Right renal cortex interstitium (tissue), 3 donors: ENCODE results near the gene CLDN19. TPM values are rescaled to one million over a fixed set of nuclear protein-coding genes. Genes with fewer than 3 reads are reported as not detected.
"Not testable (repeated sequence)": the region's sequence is repeated elsewhere in the genome, so short reads cannot be mapped to it uniquely, and the experiment has no call there.

Experiments used
- DNase-seq, 3 donors: peaks; one replicate each; pipeline ENCODE4 v3.0.0-alpha.2; 2013; ENCODE audit warnings: low read depth in 3 of 3, low spot score in 2 of 3
- polyA plus RNA-seq, 3 donors: library from polyadenylated mRNA; unstranded; fragments of 120-200 nt; gene quantifications; one replicate each; pipeline ENCODE4 v1.2.1, GENCODE V29; 2013; ENCODE audit not compliant: insufficient read length in 3 of 3

CLDN19 gene
- polyA plus RNA-seq, 3 donors = 75.8 to 96.0 (median 78.2) TPM

GRCh38 chr1:42762269-42762668 lies 22.2 kb upstream of the CLDN19 start:
- DNase-seq = no peak

DNA sequence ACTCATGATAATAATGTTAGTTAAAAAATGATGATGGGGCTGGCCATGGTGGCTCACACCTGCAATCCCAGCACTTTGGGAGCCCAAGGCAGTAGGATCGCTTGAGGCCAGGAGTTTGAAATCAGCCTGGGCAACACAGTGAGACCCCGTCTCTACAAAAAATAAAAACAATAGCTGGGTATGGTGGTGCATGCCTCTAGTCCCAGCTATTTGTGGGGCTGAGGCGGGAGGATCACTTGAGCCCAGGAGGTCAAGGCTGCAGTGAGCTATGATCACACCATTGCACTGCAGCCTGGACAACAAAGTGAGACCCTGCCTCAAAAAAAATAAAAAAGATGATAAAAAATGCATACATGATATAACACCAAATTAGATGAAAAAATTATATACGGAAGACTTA lies 21.5 kb upstream of the CLDN19 start:
- no peak for DNase-seq

DNA sequence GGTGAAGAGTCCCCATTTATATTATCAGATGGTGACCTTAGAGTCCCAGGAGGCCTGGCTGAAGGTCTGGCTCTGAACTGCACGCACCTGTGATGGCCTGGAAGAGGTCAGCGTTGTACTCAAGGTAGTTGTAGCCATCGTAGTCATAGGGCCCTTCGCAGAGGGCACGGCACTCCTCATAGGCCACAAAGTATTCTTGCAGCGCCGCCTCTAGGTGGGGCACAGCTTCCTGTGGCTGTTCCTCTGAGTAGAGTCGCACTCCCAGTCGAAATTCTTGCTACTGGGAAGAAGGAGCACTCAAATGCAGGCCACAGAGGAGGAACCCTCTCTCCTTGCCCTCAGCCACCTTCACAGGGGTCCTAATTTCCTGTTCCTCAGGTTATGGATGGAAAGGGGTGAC lies 19.1 kb upstream of the CLDN19 start:
- DNase-seq = no peak

DNA sequence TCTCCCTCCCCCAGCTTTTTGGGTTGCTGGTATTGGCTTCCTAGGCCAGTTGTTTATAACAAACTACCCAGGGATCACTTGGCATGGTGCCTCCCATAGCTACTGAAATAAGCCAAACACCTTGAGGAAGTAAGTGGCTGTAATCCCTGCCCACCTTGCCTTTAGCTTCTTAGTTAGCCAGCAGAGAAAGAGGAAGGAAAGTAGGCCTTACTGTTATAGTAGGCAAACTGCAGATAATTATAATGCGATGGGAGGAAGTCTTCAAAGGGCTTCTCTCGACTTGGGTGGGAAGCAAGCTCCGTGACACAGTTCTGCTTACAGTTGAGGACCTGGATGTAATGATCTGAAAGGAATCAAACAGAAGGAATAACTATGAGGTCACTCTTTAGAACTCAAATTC lies 18.6 kb upstream of the CLDN19 start:
- DNase-seq = no peak

DNA sequence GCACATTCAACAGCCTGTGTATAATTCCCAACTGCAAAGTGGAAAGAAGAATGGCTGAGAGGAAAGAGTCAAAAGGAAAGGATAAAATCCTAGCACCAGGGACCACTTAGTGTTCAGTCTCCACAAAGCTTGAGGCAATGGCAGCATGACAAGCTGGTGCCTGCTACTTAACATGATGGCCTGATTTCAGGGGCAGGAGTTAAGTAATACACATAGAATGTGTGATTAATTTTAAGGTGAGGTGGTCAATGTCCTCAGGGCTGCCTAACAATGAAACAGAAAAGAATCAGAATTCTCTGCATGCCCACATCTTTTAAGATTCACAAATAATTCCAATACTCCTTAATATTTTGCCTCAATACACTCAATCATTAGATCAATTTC lies 17.8 kb upstream of the CLDN19 start:
- DNase-seq = no peak

- no peak for DNase-seq
Measured at GRCh38 chr1:42756956-42757891, 17.2 kb upstream of the CLDN19 start.

DNA sequence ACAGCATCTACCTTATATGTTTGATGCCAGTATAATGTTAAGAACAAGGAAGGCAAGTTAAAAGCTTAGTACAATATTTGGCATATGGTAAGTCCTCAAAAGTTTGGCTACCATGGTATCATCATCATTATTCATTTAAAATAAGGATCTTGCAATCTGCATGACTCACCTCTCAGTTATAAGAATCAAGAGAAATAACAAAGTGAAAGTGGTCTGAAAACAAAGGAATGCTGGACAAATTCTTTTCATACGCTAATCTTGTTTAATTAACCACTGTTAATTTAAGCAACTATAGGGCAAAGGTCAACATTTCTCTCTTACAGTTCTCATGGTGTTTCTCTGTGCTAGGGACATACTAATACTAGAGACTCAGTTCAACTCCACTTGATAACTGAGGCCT lies 13.0 kb upstream of the CLDN19 start:
- no peak for DNase-seq

GRCh38 chr1:42752284-42752683 lies 12.2 kb upstream of the CLDN19 start:
- DNase-seq = no peak

- DNase-seq = not testable (repeated sequence)
Measured at GRCh38 chr1:42751511-42752070, 11.6 kb upstream of the CLDN19 start.

DNA sequence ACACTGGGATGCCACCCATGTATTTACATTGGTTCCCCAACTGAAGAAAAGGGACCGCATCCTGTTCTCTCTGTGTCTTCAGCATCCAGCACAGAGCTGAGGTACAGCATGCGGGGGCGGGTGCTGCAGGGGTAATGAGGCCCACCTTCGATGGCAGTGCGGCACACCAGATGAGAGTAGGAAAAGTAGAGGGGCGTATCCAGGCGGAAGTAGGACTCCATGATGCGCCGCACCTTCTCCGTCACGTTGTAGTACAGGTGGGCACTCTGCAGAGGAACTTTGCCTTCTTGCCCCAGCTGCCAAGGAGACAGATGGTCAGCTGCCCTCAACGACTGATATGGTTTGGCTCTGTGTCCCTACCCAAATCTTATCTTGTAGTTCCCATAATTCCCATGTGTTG lies 10.0 kb upstream of the CLDN19 start:
- no peak for DNase-seq

GRCh38 chr1:42748461-42749410 lies 8.7 kb upstream of the CLDN19 start:
- no peak for DNase-seq

DNA sequence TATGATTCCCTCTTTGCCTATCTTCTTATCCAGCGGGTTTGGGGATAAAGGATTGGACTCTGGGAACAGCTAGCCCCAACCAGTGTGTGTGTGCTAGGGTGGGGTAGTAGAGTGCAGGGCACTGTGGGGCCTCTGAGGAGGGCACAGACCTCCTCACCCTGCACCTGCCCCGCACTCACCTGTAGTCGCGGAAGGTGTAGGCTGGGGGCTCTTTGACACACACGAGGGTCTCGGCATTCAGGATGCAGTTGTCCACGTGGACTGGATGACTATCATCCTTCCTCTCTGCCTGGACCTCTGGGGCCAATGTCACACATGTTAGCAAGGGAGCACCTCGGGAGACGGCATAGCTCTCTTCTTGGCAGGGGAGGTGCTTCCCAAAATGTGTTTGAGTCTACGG lies 8.0 kb upstream of the CLDN19 start:
- DNase-seq = no peak

GRCh38 chr1:42747125-42747524 lies 7.1 kb upstream of the CLDN19 start:
- no peak for DNase-seq

DNA sequence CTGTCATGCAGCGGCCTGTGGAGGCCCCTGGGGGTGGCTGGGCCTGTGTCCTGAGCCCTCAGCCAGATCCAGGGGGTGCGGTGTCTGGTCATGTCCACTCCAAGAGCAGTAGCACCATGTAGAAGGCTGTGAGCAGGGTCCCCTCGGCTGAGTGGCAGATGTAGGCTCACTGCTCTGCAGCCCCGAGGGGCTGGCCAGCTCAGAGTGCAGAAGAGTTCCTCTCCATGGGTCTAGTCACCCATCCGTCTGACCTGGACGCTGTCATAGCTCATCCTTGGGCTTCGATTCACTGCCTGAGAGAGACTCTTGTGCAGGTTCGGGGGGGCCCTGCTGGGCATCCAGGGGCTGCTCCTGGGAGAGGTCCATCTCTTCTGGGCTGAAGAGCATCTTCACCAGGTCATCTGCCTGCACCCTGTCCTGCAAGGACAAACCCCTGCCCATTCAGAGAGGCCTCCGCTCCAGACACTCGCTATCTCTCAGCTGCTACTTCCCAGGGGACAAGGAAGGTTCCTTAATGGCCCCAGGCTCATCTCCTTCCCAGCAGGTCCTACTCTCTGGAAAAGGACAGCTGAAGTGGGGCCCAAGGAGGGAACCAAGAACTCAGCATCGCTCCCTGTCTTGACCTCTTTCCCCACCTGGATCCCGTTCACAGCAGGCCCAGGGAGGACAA lies 6.5 kb upstream of the CLDN19 start:
- DNase-seq = no peak

GRCh38 chr1:42745851-42746250 lies 5.8 kb upstream of the CLDN19 start:
- DNase-seq = no peak

DNA sequence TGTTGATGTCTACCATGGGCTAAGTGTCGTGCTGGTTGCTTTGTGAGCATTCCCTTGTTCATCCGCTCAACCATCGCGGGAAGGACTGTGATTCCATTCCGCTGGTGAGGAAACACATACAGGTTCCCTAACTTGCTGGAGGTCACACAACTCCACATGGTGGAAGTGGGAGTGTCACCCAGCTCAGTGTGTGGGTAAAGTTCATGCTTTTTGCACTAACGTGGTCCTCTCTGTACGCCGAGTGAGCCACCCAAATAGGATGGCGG lies 4.0 kb upstream of the CLDN19 start:
- DNase-seq = no peak

DNA sequence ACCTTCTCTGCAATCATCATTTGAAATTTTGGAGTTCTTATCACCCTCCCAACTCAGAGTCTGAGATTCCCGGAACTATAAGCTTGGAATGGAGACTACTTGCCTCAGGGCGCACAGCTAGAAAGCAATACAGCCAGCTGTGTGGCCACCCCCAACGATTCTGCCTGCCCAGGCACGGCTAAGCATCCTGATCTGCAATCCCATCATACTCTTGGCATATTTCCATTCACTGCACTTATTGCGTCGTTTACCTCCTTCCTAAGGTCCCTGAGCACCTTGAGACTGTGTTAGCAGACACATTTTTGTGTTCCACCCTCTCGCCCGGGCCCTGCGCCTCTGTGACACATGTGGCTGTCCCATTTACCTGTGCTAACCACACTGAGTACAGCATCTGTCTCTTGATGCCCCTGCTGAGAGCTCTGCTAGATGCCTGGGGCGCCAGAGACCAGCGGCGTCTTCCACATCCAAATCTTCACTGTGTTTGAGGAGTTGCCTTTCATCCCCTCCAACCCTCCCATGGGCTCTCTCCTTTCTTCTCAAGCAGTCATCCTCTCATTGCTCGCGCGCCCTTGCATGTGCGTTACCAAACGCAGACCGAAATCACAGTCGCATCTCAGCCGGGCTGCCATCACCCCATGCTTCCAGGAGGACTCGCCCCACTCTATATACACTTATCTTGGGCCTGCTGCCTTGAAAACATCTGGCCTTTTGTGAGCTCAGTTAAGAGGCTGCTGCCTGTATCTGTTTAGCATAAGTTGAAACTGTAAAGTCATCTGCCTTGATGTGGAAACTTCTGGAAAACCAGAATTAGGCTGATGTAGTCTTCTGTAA lies 3.5 kb upstream of the CLDN19 start:
- DNase-seq = no peak

GRCh38 chr1:42742617-42743316 lies 2.7 kb upstream of the CLDN19 start:
- DNase-seq = no peak

- DNase-seq = no peak
Measured at GRCh38 chr1:42742141-42742540, 2.1 kb upstream of the CLDN19 start.
